CD4-positive, CD25-positive, alpha-beta regulatory T cell (primary cell): ENCODE data around the gene GPATCH3. TPM values are rescaled to one million over a fixed set of nuclear protein-coding genes. Genes with fewer than 3 reads are reported as not detected.

Experiments used
- ATAC-seq, 2 donors: fragments of 150-1000 bp; cut with Tn5 transposase; one replicate each; pipeline ENCODE4 v1.10.0; 2021; ENCODE audit warnings: low read depth in 2 of 2, moderate number of reproducible peaks in 2 of 2, moderate library complexity in 1 of 2
- DNase-seq, 3 donors: peaks; one replicate each; pipeline versions ENCODE4 v3.0.0 to v3.0.0-alpha.2; 2012 to 2022; ENCODE audit warnings: mixed read lengths in 1 of 3
- H3K27ac ChIP-seq: one replicate; pipeline ENCODE4 v1.7.0; 2013; ENCODE audit warnings: mild to moderate bottlenecking, low read length; ENCODE audit not compliant: insufficient read depth, poor library complexity, severe bottlenecking
- H3K27me3 ChIP-seq: one replicate; pipeline ENCODE4 v1.7.0; 2013; ENCODE audit warnings: low read length; ENCODE audit not compliant: control insufficient read depth, insufficient read depth
- H3K36me3 ChIP-seq: one replicate; pipeline ENCODE4 v1.7.0; 2013; ENCODE audit warnings: mild to moderate bottlenecking, low read length, moderate library complexity; ENCODE audit not compliant: control insufficient read depth, insufficient read depth
- H3K4me1 ChIP-seq: 2 replicates; pipeline ENCODE4 v1.7.0; 2013; ENCODE audit warnings: mild to moderate bottlenecking, low read length; ENCODE audit not compliant: insufficient read depth, control insufficient read depth, poor library complexity, severe bottlenecking
- H3K4me3 ChIP-seq: one replicate; pipeline ENCODE4 v1.7.0; 2013; ENCODE audit warnings: low read depth, mild to moderate bottlenecking, low read length, moderate library complexity
- H3K9me3 ChIP-seq, 2 experiments: 1 replicate in 1 of 2; 2 replicates in 1 of 2; pipeline ENCODE4 v1.7.0; 2013; ENCODE audit warnings: low read length in 2 of 2, mild to moderate bottlenecking in 1 of 2, moderate library complexity in 1 of 2; ENCODE audit not compliant: control insufficient read depth in 2 of 2
- H3K27ac Mint-ChIP-seq, 3 donors: one replicate each; pipeline ENCODE4 v1.8.0; 2020 to 2022; ENCODE audit warnings: mild to moderate bottlenecking in 3 of 3, mixed read lengths in 3 of 3, moderate library complexity in 2 of 3
- H3K27me3 Mint-ChIP-seq: one replicate; pipeline ENCODE4 v1.8.0; 2022; ENCODE audit warnings: mild to moderate bottlenecking, mixed read lengths
- H3K36me3 Mint-ChIP-seq: one replicate; pipeline ENCODE4 v1.8.0; 2020; ENCODE audit warnings: mixed read lengths
- H3K4me1 Mint-ChIP-seq, 4 donors: one replicate each; pipeline ENCODE4 v1.8.0; 2020 to 2022; ENCODE audit warnings: mixed read lengths in 4 of 4, mild to moderate bottlenecking in 1 of 4
- H3K4me3 Mint-ChIP-seq, 4 donors: one replicate each; pipeline ENCODE4 v1.8.0; 2020 to 2022; ENCODE audit warnings: mild to moderate bottlenecking in 4 of 4, mixed read lengths in 4 of 4, moderate library complexity in 3 of 4
- H3K9me3 Mint-ChIP-seq, 7 donors: one replicate each; pipeline ENCODE4 v1.8.0; 2020 to 2022; ENCODE audit warnings: mixed read lengths in 7 of 7, mild to moderate bottlenecking in 3 of 7, moderate library complexity in 2 of 7
- polyA plus RNA-seq, 4 donors: library from polyadenylated mRNA; unstranded; fragments of 300-500 nt; fragmentation: Illumina TruSeq; gene quantifications; one replicate each; pipeline ENCODE4 v1.2.3, GENCODE V29; 2021
- total RNA-seq: library from RNA; stranded (reverse); gene quantifications from one replicate; pipeline ENCODE4 v1.2.3, GENCODE V29; 2022

GPATCH3 gene
- total and polyA plus RNA-seq, 5 donors from 2014 or later = 14.0 to 26.7 (median 18.6) TPM

GRCh38 chr1:26854906-26855305 is 45.4 kb downstream of the GPATCH3 start:
- no peak overlapping the region for H3K4me3 ChIP-seq
- Mint-ChIP-seq H3K27ac (no peak overlapping the region), H3K4me3 (no peak overlapping the region), H3K27me3 (no peaks in the 10 kb centered on the region), H3K36me3 (peaks cover 33% of the 10 kb centered on the region), H3K9me3 (no peaks in the 10 kb centered on the region), H3K4me1 (peaks cover 0 to 2% (median 0%) of the 10 kb centered on the region in 4 donors)
- no peaks in the 10 kb centered on the region for H3K27me3 ChIP-seq
- ATAC-seq = no peak
- peaks cover 70% of the 10 kb centered on the region for H3K36me3 ChIP-seq
- H3K9me3 ChIP-seq = no peaks in the 10 kb centered on the region
- H3K4me1 ChIP-seq = no peaks in the 10 kb centered on the region
- no peak overlapping the region for H3K27ac ChIP-seq
- no peak for DNase-seq

- peaks cover 0 to 2% (median 0%) of the 10 kb centered on the region in 4 donors for H3K4me1 Mint-ChIP-seq
- H3K4me3 Mint-ChIP-seq = no peak overlapping the region
- H3K9me3 ChIP-seq = no peaks in the 10 kb centered on the region
- H3K36me3 Mint-ChIP-seq = peaks cover 36% of the 10 kb centered on the region
- H3K27ac ChIP-seq = no peak overlapping the region
- H3K27ac Mint-ChIP-seq = peak overlapping the region in 1 of 3 donors; percentile 43
- H3K36me3 ChIP-seq = peaks cover 83% of the 10 kb centered on the region
- H3K4me1 ChIP-seq = no peaks in the 10 kb centered on the region
- no peaks in the 10 kb centered on the region for H3K27me3 ChIP-seq
- H3K4me3 ChIP-seq = no peak overlapping the region
- no peaks in the 10 kb centered on the region for H3K27me3 Mint-ChIP-seq
- DNase-seq = no peak
- H3K9me3 Mint-ChIP-seq = no peaks in the 10 kb centered on the region
- no peak for ATAC-seq
Observed at GRCh38 chr1:26853600-26853999, 46.7 kb downstream of the GPATCH3 start.

- H3K36me3 ChIP-seq = peaks cover 88% of the 10 kb centered on the region
- Mint-ChIP-seq H3K4me1 (peaks cover 0 to 2% (median 0%) of the 10 kb centered on the region in 4 donors), H3K36me3 (peaks cover 39% of the 10 kb centered on the region), H3K9me3 (no peaks in the 10 kb centered on the region), H3K4me3 (peak overlapping the region in 1 of 4 donors; percentile 13), H3K27me3 (no peaks in the 10 kb centered on the region), H3K27ac (peak overlapping the region in 2 of 3 donors; percentile 43 to 55)
- H3K4me1 ChIP-seq = no peaks in the 10 kb centered on the region
- no peak overlapping the region for H3K27ac ChIP-seq
- no peak overlapping the region for H3K4me3 ChIP-seq
- DNase-seq (peak; percentile 67 to 75 (median 72)), ATAC-seq (peak; percentile 77)
- no peaks in the 10 kb centered on the region for H3K27me3 ChIP-seq
- no peaks in the 10 kb centered on the region for H3K9me3 ChIP-seq
Observed at GRCh38 chr1:26853156-26853555, 47.1 kb downstream of the GPATCH3 start.

GRCh38 chr1:26852701-26853100 is 47.6 kb downstream of the GPATCH3 start:
- Mint-ChIP-seq H3K4me3 (peak overlapping the region in 1 of 4 donors; percentile 13), H3K27ac (no peak overlapping the region), H3K9me3 (no peaks in the 10 kb centered on the region), H3K4me1 (peaks cover 0 to 2% (median under 1%) of the 10 kb centered on the region in 4 donors), H3K36me3 (peaks cover 42% of the 10 kb centered on the region), H3K27me3 (no peaks in the 10 kb centered on the region)
- Histone ChIP-seq H3K27me3 (no peaks in the 10 kb centered on the region), H3K4me3 (no peak overlapping the region), H3K36me3 (peaks cover 89% of the 10 kb centered on the region), H3K27ac (no peak overlapping the region), H3K9me3 (no peaks in the 10 kb centered on the region), H3K4me1 (no peaks in the 10 kb centered on the region)
- ATAC-seq = no peak
- DNase-seq = no peak

- H3K9me3 ChIP-seq = no peaks in the 10 kb centered on the region
- no peaks in the 10 kb centered on the region for H3K27me3 ChIP-seq
- Mint-ChIP-seq H3K9me3 (no peaks in the 10 kb centered on the region), H3K27ac (no peak overlapping the region), H3K36me3 (peaks cover 45% of the 10 kb centered on the region), H3K4me3 (no peak overlapping the region), H3K27me3 (no peaks in the 10 kb centered on the region), H3K4me1 (peaks cover 0 to 8% (median under 1%) of the 10 kb centered on the region in 4 donors)
- peaks cover 89% of the 10 kb centered on the region for H3K36me3 ChIP-seq
- H3K4me1 ChIP-seq = no peaks in the 10 kb centered on the region
- H3K27ac ChIP-seq = no peak overlapping the region
- ATAC-seq (no peak), DNase-seq (no peak)
- H3K4me3 ChIP-seq = no peak overlapping the region
Observed at GRCh38 chr1:26851106-26851684, 49.1 kb downstream of the GPATCH3 start.

GRCh38 chr1:26848941-26849774 is 51.1 kb downstream of the GPATCH3 start:
- peak overlapping the region in 1 of 3 donors; percentile 5 for H3K27ac Mint-ChIP-seq
- Histone ChIP-seq H3K9me3 (no peaks in the 10 kb centered on the region), H3K4me1 (peaks cover 2% of the 10 kb centered on the region), H3K27ac (no peak overlapping the region), H3K27me3 (no peaks in the 10 kb centered on the region), H3K36me3 (peaks cover 72% of the 10 kb centered on the region), H3K4me3 (no peak overlapping the region)
- DNase-seq (no peak), ATAC-seq (no peak)
- no peaks in the 10 kb centered on the region for H3K9me3 Mint-ChIP-seq
- H3K4me3 Mint-ChIP-seq = no peak overlapping the region
- H3K36me3 Mint-ChIP-seq = peaks cover 42% of the 10 kb centered on the region
- H3K4me1 Mint-ChIP-seq = peaks cover 0 to 12% (median 4%) of the 10 kb centered on the region in 4 donors
- H3K27me3 Mint-ChIP-seq = no peaks in the 10 kb centered on the region

- no peak overlapping the region for H3K27ac ChIP-seq
- H3K4me1 Mint-ChIP-seq = peaks cover 0 to 14% (median 7%) of the 10 kb centered on the region in 4 donors
- ATAC-seq (no peak), DNase-seq (no peak)
- H3K36me3 Mint-ChIP-seq = peaks cover 40% of the 10 kb centered on the region
- H3K9me3 ChIP-seq = no peaks in the 10 kb centered on the region
- peaks cover 68% of the 10 kb centered on the region for H3K36me3 ChIP-seq
- H3K27me3 ChIP-seq = no peaks in the 10 kb centered on the region
- peaks cover 2% of the 10 kb centered on the region for H3K4me1 ChIP-seq
- H3K4me3 ChIP-seq = no peak overlapping the region
- no peak overlapping the region for H3K27ac Mint-ChIP-seq
- H3K27me3 Mint-ChIP-seq = no peaks in the 10 kb centered on the region
- no peaks in the 10 kb centered on the region for H3K9me3 Mint-ChIP-seq
- no peak overlapping the region for H3K4me3 Mint-ChIP-seq
Observed at GRCh38 chr1:26848499-26848898, 51.8 kb downstream of the GPATCH3 start.
